Stimulated activated CD4-positive, alpha-beta T cell treated with anti-CD3 and anti-CD28 coated beads, Interleukin-4, amount 100 ng/mL, for 48 hours (primary cell): ENCODE measurements around the gene DOK7.
"Not testable (repeated sequence)": the region's sequence is repeated elsewhere in the genome, so short reads cannot be mapped to it uniquely, and the experiment has no call there.

Experiments
- DNase-seq, 2 donors: peaks; one replicate each; pipeline ENCODE4 v3.0.0-alpha.2; 2020; ENCODE audit warnings: low read depth in 2 of 2

DOK7 gene

DNA sequence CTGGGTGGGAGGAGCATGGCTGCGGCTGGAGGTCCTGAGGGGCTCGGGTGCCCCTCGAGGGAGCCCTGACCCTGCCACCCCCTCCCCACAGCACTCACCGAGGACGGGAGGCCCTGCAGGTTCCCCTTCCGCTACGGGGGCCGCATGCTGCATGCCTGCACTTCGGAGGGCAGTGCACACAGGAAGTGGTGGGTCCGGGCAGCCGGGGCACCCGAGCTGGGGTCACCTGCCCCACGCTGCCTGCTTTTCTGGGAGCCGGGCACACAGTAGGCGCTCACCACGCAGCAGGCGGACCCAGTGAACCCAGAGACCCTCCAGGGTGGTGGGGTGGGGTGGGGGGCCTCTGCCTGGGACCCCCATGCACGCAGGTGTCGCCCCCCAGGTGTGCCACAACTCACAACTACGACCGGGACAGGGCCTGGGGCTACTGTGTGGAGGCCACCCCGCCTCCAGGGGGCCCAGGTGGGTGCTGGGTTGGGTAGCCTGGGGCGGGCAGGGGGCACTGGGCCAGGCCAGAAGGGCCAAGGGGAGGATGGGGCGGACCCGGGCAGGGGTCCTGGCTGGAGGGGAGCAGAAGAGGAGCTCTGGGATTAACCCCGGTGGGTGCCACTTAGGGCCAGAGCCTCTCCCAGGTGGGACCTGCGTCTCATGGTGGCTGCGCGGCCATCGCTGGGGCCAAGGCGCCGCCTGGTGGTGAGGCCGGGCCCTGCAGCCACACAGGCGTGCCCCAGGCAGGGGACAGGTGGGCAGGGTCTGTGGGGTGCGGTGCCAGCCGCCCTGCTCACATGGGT, 20.0 kb upstream of the DOK7 start:
- DNase-seq: peak; percentile 55 to 74

- DNase-seq: no peak
Measured at GRCh38 chr4:3443750-3444309, 19.3 kb upstream of the DOK7 start.

- DNase-seq: no peak
Measured at GRCh38 chr4:3444351-3445110, 18.6 kb upstream of the DOK7 start.

DNA sequence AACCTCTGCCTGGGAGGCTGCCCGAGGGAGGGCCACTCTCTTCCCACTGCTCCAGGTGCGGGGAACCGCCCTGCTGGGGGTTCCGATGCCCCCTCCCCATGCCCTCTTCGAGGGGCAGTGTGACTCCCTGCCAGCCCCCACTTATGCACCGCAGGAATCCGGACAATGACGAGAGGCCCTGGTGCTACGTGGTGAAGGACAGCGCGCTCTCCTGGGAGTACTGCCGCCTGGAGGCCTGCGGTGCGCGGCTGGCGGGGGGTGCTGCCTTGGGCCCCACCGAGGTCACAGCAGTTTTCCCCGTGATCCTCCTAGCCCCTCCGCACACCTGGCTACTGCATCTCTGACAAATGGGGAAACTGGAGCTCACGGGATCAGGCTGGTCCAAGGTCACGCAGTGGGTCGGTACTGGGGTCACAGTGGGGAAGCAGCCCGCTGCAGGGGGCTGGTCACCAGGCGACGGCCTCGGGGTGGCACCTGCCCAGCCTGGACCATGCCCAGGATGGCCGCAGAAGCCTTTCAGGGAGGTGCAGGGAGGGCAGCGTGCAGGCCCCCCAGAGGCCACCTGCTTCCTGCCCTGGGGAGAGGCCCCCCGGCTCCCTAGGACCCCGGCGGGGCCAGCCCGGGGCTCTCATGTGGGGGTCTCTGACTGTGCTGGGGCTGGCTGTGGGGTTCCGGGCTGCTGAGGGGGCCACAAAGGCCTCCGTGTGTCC, 17.8 kb upstream of the DOK7 start:
- no peak for DNase-seq

DNA sequence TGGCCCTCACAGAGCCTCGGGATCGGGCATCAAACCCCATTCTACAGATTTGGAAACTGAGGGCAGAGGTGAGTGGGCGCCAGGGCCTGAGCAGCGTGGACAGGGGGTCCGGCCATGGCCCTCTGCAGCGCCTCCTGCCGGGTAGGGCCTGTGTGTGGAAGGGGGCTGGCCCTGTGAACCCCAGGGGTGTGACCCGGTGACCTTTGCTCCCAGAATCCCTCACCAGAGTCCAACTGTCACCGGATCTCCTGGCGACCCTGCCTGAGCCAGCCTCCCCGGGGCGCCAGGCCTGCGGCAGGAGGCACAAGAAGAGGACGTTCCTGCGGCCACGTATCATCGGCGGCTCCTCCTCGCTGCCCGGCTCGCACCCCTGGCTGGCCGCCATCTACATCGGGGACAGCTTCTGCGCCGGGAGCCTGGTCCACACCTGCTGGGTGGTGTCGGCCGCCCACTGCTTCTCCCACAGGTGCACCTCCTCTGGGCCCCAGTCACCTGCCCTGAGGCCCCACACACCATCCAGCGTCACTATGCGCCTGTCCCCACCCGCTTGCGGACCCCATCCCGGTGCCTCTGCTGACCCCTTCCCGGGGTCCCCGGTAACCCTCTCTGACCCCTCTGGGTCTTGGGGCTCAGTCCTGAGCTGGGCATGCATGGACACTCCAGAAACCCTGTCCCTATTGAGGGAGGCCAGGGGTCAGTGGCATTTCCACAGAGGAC, 17.1 kb upstream of the DOK7 start:
- no peak for DNase-seq

- DNase-seq: no peak
Measured at GRCh38 chr4:3446631-3447320, 16.3 kb upstream of the DOK7 start.

- DNase-seq: no peak
Measured at GRCh38 chr4:3447431-3448395, 15.4 kb upstream of the DOK7 start.

DNA sequence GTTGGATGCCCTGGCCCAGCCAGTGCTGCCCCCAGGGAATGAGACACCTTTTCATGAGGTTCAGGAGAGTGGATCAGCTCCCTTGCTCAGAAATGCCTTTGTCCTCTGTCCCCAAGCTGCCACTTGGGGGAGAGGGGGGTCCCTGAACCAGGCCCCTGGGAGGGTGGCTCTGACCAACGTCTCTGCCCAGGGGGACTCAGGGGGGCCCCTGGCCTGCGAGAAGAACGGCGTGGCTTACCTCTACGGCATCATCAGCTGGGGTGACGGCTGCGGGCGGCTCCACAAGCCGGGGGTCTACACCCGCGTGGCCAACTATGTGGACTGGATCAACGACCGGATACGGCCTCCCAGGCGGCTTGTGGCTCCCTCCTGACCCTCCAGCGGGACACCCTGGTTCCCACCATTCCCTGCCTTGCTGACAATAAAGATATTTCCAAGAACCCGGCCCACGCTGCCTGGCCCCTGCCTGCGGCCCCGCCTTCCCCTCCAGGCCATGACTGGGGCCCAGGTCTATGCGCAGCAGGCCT, 14.0 kb upstream of the DOK7 start:
- no peak for DNase-seq

GRCh38 chr4:3449574-3450534, 13.3 kb upstream of the DOK7 start:
- DNase-seq: no peak

DNA sequence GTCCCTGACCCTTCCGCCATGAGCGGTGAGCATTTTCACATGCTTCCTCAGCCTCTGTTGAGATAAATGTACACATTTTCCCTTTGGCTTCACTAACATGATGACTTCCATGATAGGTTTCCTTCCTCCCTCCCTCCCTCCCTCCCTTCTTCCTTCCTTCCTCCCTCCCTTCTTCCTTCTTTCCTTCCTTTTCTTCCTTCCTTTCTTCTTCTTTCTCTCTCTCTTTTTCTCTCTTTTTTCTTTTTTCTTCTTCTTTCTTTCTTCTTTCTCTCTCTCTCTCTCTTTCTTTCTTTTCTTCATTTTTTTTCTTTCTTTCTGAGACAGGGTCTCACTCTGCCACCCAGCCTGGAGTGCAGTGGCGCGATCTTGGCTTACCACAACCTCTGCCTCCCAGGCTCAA, 12.5 kb upstream of the DOK7 start:
- no peak for DNase-seq

DNA sequence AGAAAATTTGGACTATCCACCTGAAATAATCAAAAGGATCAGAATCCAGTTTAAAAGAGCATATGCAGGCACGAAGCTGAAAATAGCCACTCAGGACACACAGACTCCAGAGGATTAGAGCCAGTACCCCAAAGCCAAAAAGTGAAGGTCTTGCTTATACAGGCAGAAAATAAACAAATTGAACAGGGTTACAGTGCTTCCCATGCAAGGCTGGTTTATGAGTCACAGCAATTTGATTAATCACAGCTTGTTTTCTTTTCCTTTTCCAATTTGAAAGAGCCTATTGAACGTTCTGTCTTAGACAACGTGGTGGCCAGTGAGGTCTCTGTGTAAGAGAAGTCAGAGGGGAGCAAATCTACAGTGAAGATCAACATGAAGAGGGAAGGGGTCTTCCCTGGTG, 11.2 kb upstream of the DOK7 start:
- DNase-seq: no peak

- no peak for DNase-seq
Measured at GRCh38 chr4:3452376-3452775, 10.7 kb upstream of the DOK7 start.

DNA sequence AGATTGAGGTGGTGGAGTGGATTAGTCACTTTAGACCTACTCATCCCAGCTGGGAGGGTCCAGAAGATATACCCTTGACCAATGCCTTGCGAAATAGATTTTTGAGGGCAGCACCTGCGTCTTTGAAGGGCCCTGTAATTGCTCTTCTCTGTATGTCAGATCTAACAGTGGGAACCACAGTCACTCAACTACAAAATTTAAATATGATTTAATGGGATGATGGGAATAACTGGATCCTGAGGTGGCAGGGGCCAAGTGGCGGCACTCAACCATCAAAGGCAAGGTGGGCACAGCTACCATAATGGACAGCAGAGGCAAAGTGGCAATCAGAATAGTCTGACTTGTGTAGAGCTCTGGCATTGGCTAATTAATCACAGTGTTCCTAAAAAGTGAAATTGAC, 7.5 kb upstream of the DOK7 start:
- not testable (repeated sequence) for DNase-seq

DNA sequence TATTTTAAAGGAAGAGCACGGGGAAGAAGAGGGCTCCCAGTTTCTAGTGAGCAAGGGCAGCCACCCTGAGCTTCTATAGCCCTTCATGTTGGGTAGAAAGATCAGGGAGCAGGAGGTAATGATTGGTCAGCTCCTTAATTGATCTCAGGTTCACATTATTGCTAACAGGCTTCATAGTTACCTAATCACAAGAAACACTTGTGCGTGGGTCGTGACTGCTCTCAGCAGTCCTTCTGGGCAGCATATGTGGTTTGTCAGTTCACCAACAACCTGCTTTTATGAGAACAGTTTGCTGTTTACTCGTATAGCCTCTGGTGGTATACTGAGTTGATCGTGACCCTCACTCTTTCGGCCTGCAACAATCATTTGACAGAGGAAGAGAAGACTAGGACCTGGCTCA, 4.7 kb upstream of the DOK7 start:
- DNase-seq: no peak

GRCh38 chr4:3459156-3459555, 4.0 kb upstream of the DOK7 start:
- not testable (repeated sequence) for DNase-seq

GRCh38 chr4:3460926-3461325, 2.2 kb upstream of the DOK7 start:
- no peak for DNase-seq

GRCh38 chr4:3461515-3462291, 1.4 kb upstream of the DOK7 start:
- DNase-seq: no peak
